ENCODE data around the gene FMO1.
A peak's percentile ranks its signal among the peaks of the same experiment; 100 is the strongest.
"Not testable (repeated sequence)": the region's sequence is repeated elsewhere in the genome, so short reads cannot be mapped to it uniquely, and the experiment has no call there.

Gene FMO1, protein sequence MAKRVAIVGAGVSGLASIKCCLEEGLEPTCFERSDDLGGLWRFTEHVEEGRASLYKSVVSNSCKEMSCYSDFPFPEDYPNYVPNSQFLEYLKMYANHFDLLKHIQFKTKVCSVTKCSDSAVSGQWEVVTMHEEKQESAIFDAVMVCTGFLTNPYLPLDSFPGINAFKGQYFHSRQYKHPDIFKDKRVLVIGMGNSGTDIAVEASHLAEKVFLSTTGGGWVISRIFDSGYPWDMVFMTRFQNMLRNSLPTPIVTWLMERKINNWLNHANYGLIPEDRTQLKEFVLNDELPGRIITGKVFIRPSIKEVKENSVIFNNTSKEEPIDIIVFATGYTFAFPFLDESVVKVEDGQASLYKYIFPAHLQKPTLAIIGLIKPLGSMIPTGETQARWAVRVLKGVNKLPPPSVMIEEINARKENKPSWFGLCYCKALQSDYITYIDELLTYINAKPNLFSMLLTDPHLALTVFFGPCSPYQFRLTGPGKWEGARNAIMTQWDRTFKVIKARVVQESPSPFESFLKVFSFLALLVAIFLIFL

DNA sequence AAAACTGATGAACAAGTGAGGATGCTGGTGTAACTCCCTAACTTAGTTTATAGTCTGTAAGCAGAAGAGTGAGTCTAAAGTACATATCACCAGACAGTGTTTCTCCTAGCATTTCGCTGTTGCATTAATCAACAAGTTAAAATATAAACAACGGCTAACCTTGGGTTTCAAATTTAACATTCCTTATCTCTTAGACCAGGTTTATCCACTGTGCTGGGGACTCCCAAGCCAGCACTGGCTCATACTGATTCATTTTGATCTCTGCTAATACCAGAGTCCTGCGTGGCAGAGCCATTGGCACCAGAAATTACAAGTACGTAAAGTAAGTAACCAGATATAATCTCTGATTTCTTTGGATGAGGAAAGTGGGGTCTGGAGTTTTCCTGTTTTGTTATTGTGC is at the start of gene FMO1:
TSS of gene FMO1 (plus strand) at position 193 of the 400 bp plus-strand sequence. CDS start 9,594 bp downstream, outside the sequence.
- no peak for DNase-seq (ENCODE audit: low spot score)

- no peak for DNase-seq (ENCODE audit: low spot score)
Observed at GRCh38 chr1:171204296-171204695, 44.0 kb upstream of the FMO1 start.

DNA sequence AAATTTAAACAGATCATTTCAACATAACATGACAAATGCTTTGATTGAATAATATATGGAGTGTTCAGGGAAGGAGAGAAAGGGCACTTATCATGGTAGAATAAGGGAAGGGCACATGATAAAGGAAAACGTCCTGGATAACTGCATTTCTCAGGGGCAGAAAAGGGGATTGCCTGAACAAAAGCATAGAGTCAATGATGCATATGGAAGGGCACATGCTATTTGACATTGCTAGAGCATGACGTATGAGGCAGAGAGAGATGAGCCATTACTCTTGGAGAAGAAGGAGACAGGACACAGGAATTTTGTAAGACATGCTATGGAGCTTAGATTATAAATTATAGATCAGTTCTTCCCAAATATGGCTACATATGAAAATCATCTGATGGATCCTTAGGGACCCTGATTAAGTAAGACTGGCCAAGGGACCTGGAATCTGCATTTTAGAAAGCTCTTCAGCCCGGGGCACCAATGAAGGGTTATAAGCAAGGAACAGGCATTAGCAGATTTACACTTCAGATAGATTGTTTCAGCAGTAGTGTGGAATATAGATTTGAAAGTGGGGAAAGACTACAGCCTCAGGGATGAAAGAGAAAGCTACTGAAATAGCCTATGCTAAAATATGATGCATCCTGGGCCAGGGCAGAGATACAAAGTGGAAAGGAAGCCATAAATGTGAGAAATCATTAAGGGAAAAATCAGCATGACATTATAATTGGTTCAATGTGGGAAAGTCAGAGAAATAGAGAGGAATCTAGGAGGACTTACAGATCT is 41.9 kb upstream of the FMO1 start:
- DNase-seq (ENCODE audit: low spot score) = no peak

DNA sequence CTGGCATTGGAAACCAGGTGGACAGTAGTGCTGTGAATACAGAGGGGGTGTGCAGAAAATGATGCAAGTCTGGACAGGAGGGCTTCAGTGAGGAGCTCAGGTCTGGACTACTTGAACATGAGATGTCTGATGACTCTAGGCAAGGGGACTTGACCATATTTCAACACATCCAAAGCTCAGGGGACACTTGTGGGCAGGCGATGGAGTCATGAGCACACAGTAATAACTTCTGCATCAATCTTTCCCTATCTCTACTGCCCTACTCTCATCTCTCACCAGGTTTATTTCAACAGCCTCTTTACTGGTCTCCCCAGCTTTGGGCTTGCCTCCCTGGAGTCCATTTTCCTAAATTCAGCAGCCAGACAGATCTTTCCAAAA is 41.3 kb upstream of the FMO1 start:
- no peak for DNase-seq (ENCODE audit: low spot score)

- no peak for DNase-seq (ENCODE audit: low spot score)
Observed at GRCh38 chr1:171207377-171207776, 40.9 kb upstream of the FMO1 start.

- no peak for DNase-seq (ENCODE audit: low spot score)
Observed at GRCh38 chr1:171210355-171210754, 37.9 kb upstream of the FMO1 start.

- no peak for DNase-seq (ENCODE audit: low spot score)
Observed at GRCh38 chr1:171212607-171213351, 35.5 kb upstream of the FMO1 start.

- no peak for DNase-seq (ENCODE audit: low spot score)
Observed at GRCh38 chr1:171213559-171214454, 34.5 kb upstream of the FMO1 start.

GRCh38 chr1:171217658-171218443 is 30.4 kb upstream of the FMO1 start:
- no peak for DNase-seq (ENCODE audit: low spot score)

GRCh38 chr1:171218661-171219060 is 29.6 kb upstream of the FMO1 start:
- no peak for DNase-seq (ENCODE audit: low spot score)

DNA sequence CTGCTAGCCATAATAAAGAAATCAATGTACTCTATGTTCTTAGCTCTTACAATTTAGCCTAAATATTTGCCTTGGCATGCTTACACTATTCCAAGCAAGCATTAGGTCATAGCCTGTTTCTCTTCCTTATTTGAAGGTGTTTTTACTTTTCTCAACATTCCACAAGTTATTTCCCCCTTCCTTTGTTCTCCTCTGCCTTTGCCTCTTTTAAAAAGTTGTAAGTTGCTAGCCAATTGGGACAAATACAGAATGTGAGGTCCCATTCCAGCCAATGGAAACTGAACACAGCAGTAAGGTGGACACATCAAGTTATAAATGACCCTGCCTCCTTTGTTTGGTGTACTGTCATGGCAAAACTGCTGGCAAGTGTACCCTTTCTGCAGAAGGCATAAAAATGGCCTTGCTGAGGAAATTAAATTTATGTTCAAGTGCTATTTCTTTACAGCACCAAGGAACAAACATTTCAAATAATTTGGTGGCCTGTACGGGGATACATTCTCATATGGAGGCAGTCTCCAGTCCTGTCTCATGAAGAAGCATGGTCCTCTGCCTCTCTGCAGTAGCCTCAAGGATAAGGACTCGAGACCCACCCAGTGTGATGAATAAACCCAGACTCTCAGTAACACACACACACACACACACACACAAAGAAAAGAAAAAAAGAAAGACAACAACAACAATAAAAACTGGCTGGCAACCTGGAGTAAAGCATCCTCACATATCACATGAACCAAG is 28.8 kb upstream of the FMO1 start:
- DNase-seq (ENCODE audit: low spot score) = no peak

GRCh38 chr1:171220081-171220420 is 28.2 kb upstream of the FMO1 start:
- peak; percentile 44 for DNase-seq (ENCODE audit: low spot score)

- DNase-seq (ENCODE audit: low spot score) = no peak
Observed at GRCh38 chr1:171220581-171221054, 27.7 kb upstream of the FMO1 start.

GRCh38 chr1:171221665-171222591 is 26.4 kb upstream of the FMO1 start:
- no peak for DNase-seq (ENCODE audit: low spot score)

GRCh38 chr1:171222936-171223335 is 25.4 kb upstream of the FMO1 start:
- no peak for DNase-seq (ENCODE audit: low spot score)

- DNase-seq (ENCODE audit: low spot score) = not testable (repeated sequence)
Observed at GRCh38 chr1:171224257-171224656, 24.0 kb upstream of the FMO1 start.

DNA sequence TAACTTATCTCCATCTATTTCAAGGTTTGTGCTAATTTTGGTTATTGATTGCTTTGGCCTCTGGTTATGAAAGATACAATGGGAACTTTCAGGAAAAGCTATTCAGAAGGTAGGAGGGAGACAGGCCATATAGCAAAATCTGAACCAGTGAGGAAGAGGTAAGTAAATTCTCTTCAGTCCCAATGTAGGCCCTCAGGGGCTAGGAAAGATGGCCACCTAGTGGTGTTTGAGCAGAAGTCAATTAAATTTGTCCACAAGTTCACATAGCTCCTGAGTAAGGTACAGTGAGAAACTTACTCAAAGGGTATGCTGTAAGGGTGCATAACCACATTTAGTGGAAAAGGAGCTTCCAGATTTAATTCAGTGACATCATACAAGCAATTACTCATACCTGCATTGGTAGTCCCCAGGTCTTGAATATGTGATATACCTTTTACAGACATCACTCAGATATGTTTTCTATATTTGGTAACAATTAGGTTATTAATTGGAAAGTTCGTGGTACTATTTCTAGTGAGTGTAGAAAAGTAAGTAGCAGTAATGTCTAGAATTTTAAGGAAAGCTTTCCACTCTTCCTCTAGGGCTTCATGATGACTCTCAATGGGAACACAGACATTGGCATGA is 21.4 kb upstream of the FMO1 start:
- peak; percentile 51 for DNase-seq (ENCODE audit: low spot score)

GRCh38 chr1:171231326-171231725 is 17.0 kb upstream of the FMO1 start:
- no peak for DNase-seq (ENCODE audit: low spot score)
